GM12891 (cell line): ENCODE measurements around the gene BLOC1S3.

ENCODE experiments used
- DNase-seq: peaks from one replicate; pipeline ENCODE4 v3.0.0; 2011; ENCODE audit warnings: low spot score; ENCODE audit not compliant: insufficient read length
- FAIRE-seq: peaks from 2 replicates; lab custom pipeline; 2011; peaks lifted over from hg19 to GRCh38; lab: Jason Lieb, UNC
- PAX5 ChIP-seq: IDR thresholded peaks from 2 replicates; pipeline ENCODE4 v1.6.1; 2011; ENCODE audit warnings: low read length, moderate library complexity, mild to moderate bottlenecking; ENCODE audit not compliant: insufficient read depth, severe bottlenecking
- POLR2A ChIP-seq: IDR thresholded peaks from 2 replicates; pipeline ENCODE4 v1.6.1; 2011; ENCODE audit warnings: low read depth, low read length, control low read depth
- POLR2AphosphoS5 ChIP-seq: IDR thresholded peaks from 2 replicates; pipeline ENCODE4 v1.6.1; 2011; ENCODE audit warnings: low read depth, low read length, control low read depth
- POU2F2 ChIP-seq: IDR thresholded peaks from 2 replicates; pipeline ENCODE4 v1.6.1; 2011; ENCODE audit warnings: low read depth, mild to moderate bottlenecking, control low read depth, low read length, moderate library complexity
- SPI1 ChIP-seq: IDR thresholded peaks from 2 replicates; pipeline ENCODE4 v1.6.1; 2011; ENCODE audit warnings: low read depth, low read length, control low read depth
- TAF1 ChIP-seq: IDR thresholded peaks from 2 replicates; pipeline ENCODE4 v1.6.1; 2011; ENCODE audit warnings: low read depth, low read length, control low read depth

The BLOC1S3 gene

GRCh38 chr19:45202637-45203036 lies 24.1 kb downstream of the BLOC1S3 start:
- DNase-seq (no peak), FAIRE-seq (no peak)
- no peak for TF ChIP-seq PAX5
- TF ChIP-seq POLR2A, result no peak

- FAIRE-seq (no peak), DNase-seq (no peak)
- no peak for TF ChIP-seq PAX5
- no peak for TF ChIP-seq SPI1
- no peak for TF ChIP-seq POLR2A
- no peak for TF ChIP-seq POLR2AphosphoS5
- TF ChIP-seq TAF1, result no peak
- TF ChIP-seq POU2F2, result no peak
These were observed 27.2 kb downstream of the BLOC1S3 start for GRCh38 chr19:45205810-45206209.

- DNase-seq (no peak), FAIRE-seq (no peak)
- TF ChIP-seq POLR2A (no peak), SPI1 (no peak), TAF1 (no peak), POU2F2 (no peak), POLR2AphosphoS5 (no peak), PAX5 (no peak)
These were observed 27.7 kb downstream of the BLOC1S3 start for GRCh38 chr19:45206328-45206727.

GRCh38 chr19:45211751-45212381 lies 33.3 kb downstream of the BLOC1S3 start:
- FAIRE-seq (no peak), DNase-seq (no peak)
- no peak for TF ChIP-seq POLR2AphosphoS5
- no peak for TF ChIP-seq PAX5
- TF ChIP-seq SPI1, result no peak
- TF ChIP-seq TAF1, result no peak
- no peak for TF ChIP-seq POLR2A
- TF ChIP-seq POU2F2, result no peak

- FAIRE-seq (no peak), DNase-seq (no peak)
- TF ChIP-seq POU2F2, result no peak
- TF ChIP-seq SPI1, result no peak
- TF ChIP-seq POLR2A, result no peak
- no peak for TF ChIP-seq TAF1
- TF ChIP-seq PAX5, result no peak
- TF ChIP-seq POLR2AphosphoS5, result no peak
These were observed 34.4 kb downstream of the BLOC1S3 start for GRCh38 chr19:45213031-45213430.

GRCh38 chr19:45215391-45216191 lies 37.0 kb downstream of the BLOC1S3 start:
- FAIRE-seq (no peak), DNase-seq (no peak)
- no peak for TF ChIP-seq TAF1
- no peak for TF ChIP-seq SPI1
- TF ChIP-seq POLR2A, result no peak
- no peak for TF ChIP-seq POLR2AphosphoS5
- no peak for TF ChIP-seq PAX5

GRCh38 chr19:45216667-45217066 lies 38.1 kb downstream of the BLOC1S3 start:
- DNase-seq (no peak), FAIRE-seq (no peak)
- TF ChIP-seq TAF1 (no peak), POLR2AphosphoS5 (no peak), POU2F2 (no peak), PAX5 (no peak), SPI1 (no peak), POLR2A (no peak)

- DNase-seq (no peak), FAIRE-seq (no peak)
- TF ChIP-seq POU2F2 (no peak), TAF1 (no peak), POLR2A (no peak), PAX5 (no peak)
These were observed 38.8 kb downstream of the BLOC1S3 start for GRCh38 chr19:45217193-45217956.

- FAIRE-seq (no peak), DNase-seq (no peak)
- TF ChIP-seq POLR2AphosphoS5 (no peak), SPI1 (no peak), POLR2A (no peak), POU2F2 (no peak), PAX5 (no peak), TAF1 (no peak)
These were observed 39.4 kb downstream of the BLOC1S3 start for GRCh38 chr19:45217957-45218334.
